ENCODE data around the gene IGFBP2. TPM values are rescaled to one million over a fixed set of nuclear protein-coding genes. Genes with fewer than 3 reads are reported as not detected.

The IGFBP2 gene
- total and polyA plus RNA-seq, 2 of the 13 experiments (the other 11 are each of a cell fraction or from before 2014, with no cell fraction given), result 2.0 to 5.8 TPM

DNA sequence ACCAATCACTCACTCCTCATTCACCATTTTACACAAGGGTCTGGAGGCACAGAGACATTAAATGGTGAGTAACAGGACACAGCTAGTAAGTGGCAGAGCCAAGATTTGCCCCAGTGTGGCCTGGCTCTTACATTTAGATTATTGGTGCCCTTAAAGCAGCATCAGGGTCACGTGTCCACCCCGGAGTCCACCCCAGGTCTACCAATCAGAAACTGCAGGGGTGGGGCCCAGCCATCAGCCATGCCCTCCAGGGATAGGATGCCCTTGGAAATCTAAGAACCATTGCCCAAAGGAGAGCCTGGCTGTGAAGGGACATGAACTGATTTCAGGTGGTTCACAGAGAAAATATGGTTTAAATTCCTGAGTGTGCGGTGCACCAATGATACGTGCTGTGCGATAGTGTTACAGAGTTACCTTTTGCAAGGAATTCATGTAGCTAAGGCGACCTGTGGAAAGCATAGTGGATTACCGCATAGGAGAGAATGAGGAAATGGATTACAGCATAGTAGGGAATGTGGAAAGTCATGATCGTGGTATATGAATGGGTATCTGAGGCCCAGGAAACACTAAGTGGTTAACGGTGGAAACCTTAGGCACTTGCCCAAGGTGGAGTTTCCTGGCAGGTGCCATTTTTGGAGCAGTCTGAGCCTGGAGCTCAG, 44.3 kb downstream of the IGFBP2 start:
- POLR2A ChIA-PET, result no interaction called here
- no peak overlapping the region for H3K4me2 ChIP-seq (ENCODE audit: low read depth, low read length)
- WGBS (ENCODE audit: low lambda C conversion rate), result 57% methylated on average over 9 of the region's 9 CpGs
- in situ Hi-C loops (cut with HindIII; ENCODE audit: extremely low pct_ligation_motif_present, low pct_unique_long_range_greater_than_20kb), result no loop called here
- no peak overlapping the region for H2AFZ ChIP-seq (ENCODE audit: low read length)
- DNase-seq (ENCODE audit: low spot score) (no peak), ATAC-seq (no peak), FAIRE-seq (no peak)
- H3K9me3 ChIP-seq (ENCODE audit: low read length), result no peaks in the 10 kb centered on the region
- no TSS peak for BruUV-seq (replicated peaks)
- H3K27me3 ChIP-seq (ENCODE audit: control insufficient read depth in 1 of 2, insufficient read depth in 2 of 2, low read length in 2 of 2), result peaks cover 6 to 79% of the 10 kb centered on the region in 2 experiments
- CTCF ChIA-PET (ENCODE audit: low intra/inter-chr PET ratio, low total read pairs), result no interaction called here
- H3K27ac ChIP-seq (ENCODE audit: extremely low read length, insufficient read depth, low read length), result no peak overlapping the region
- no peaks in the 10 kb centered on the region for H4K20me1 ChIP-seq (ENCODE audit: insufficient read depth, low read length)
- H3K4me1 ChIP-seq (ENCODE audit: insufficient read depth, low read length), result peaks cover 6% of the 10 kb centered on the region
- no peak overlapping the region for H3K4me3 ChIP-seq (replicated peaks in 1 of 3; ENCODE audit: insufficient read depth in 1 of 3, low read depth in 2 of 3, low read length in 3 of 3)
- intact Hi-C loops (cut with micrococcal nuclease; ENCODE audit: unreplicated experiment), result no loop called here
- no peaks in the 10 kb centered on the region for H3K79me2 ChIP-seq (ENCODE audit: insufficient read depth, low read length)
- H3K9ac ChIP-seq (ENCODE audit: insufficient read depth, low read depth, low read length), result no peak overlapping the region
- no peaks in the 10 kb centered on the region for H3K36me3 ChIP-seq (replicated peaks in 1 of 2; ENCODE audit: control insufficient read depth in 1 of 2, insufficient read depth in 2 of 2, low read length in 2 of 2)
- TF ChIP-seq IKZF5 (CRISPR knock-in tag; IDR thresholded peaks at IDR 0.05) (no peak), ZNF225 (CRISPR knock-in tag; IDR thresholded peaks at IDR 0.05) (no peak), GTF3A (CRISPR knock-in tag; conservative IDR thresholded peaks at IDR 0.05) (no peak), PITX1 (CRISPR knock-in tag; IDR thresholded peaks at IDR 0.05) (no peak), PCBP1 (IDR thresholded peaks at IDR 0.05; ENCODE audit: borderline replicate concordance, low read depth, low read length) (no peak), SMYD3 (CRISPR knock-in tag; IDR thresholded peaks at IDR 0.05) (no peak), SNAPC2 (CRISPR knock-in tag; IDR thresholded peaks at IDR 0.05) (no peak), ZFYVE20 (CRISPR knock-in tag; IDR thresholded peaks at IDR 0.05; ENCODE audit: borderline replicate concordance, low read depth) (no peak)
- TF ChIP-seq, protein P1, sequence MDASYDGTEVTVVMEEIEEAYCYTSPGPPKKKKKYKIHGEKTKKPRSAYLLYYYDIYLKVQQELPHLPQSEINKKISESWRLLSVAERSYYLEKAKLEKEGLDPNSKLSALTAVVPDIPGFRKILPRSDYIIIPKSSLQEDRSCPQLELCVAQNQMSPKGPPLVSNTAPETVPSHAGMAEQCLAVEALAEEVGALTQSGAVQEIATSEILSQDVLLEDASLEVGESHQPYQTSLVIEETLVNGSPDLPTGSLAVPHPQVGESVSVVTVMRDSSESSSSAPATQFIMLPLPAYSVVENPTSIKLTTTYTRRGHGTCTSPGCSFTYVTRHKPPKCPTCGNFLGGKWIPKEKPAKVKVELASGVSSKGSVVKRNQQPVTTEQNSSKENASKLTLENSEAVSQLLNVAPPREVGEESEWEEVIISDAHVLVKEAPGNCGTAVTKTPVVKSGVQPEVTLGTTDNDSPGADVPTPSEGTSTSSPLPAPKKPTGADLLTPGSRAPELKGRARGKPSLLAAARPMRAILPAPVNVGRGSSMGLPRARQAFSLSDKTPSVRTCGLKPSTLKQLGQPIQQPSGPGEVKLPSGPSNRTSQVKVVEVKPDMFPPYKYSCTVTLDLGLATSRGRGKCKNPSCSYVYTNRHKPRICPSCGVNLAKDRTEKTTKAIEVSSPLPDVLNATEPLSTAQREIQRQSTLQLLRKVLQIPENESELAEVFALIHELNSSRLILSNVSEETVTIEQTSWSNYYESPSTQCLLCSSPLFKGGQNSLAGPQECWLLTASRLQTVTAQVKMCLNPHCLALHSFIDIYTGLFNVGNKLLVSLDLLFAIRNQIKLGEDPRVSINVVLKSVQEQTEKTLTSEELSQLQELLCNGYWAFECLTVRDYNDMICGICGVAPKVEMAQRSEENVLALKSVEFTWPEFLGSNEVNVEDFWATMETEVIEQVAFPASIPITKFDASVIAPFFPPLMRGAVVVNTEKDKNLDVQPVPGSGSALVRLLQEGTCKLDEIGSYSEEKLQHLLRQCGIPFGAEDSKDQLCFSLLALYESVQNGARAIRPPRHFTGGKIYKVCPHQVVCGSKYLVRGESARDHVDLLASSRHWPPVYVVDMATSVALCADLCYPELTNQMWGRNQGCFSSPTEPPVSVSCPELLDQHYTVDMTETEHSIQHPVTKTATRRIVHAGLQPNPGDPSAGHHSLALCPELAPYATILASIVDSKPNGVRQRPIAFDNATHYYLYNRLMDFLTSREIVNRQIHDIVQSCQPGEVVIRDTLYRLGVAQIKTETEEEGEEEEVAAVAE (CRISPR knock-in tag; IDR thresholded peaks at IDR 0.05; ENCODE audit: borderline replicate concordance), result no peak
- TF ChIP-seq, protein P2, sequence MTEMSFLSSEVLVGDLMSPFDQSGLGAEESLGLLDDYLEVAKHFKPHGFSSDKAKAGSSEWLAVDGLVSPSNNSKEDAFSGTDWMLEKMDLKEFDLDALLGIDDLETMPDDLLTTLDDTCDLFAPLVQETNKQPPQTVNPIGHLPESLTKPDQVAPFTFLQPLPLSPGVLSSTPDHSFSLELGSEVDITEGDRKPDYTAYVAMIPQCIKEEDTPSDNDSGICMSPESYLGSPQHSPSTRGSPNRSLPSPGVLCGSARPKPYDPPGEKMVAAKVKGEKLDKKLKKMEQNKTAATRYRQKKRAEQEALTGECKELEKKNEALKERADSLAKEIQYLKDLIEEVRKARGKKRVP (CRISPR knock-in tag; IDR thresholded peaks at IDR 0.05), result no peak
- TF ChIP-seq, protein P3, sequence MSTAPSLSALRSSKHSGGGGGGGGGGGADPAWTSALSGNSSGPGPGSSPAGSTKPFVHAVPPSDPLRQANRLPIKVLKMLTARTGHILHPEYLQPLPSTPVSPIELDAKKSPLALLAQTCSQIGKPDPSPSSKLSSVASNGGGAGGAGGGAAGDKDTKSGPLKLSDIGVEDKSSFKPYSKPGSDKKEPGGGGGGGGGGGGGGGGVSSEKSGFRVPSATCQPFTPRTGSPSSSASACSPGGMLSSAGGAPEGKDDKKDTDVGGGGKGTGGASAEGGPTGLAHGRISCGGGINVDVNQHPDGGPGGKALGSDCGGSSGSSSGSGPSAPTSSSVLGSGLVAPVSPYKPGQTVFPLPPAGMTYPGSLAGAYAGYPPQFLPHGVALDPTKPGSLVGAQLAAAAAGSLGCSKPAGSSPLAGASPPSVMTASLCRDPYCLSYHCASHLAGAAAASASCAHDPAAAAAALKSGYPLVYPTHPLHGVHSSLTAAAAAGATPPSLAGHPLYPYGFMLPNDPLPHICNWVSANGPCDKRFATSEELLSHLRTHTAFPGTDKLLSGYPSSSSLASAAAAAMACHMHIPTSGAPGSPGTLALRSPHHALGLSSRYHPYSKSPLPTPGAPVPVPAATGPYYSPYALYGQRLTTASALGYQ (CRISPR knock-in tag; IDR thresholded peaks at IDR 0.05), result no peak
- TF ChIP-seq, protein P4, sequence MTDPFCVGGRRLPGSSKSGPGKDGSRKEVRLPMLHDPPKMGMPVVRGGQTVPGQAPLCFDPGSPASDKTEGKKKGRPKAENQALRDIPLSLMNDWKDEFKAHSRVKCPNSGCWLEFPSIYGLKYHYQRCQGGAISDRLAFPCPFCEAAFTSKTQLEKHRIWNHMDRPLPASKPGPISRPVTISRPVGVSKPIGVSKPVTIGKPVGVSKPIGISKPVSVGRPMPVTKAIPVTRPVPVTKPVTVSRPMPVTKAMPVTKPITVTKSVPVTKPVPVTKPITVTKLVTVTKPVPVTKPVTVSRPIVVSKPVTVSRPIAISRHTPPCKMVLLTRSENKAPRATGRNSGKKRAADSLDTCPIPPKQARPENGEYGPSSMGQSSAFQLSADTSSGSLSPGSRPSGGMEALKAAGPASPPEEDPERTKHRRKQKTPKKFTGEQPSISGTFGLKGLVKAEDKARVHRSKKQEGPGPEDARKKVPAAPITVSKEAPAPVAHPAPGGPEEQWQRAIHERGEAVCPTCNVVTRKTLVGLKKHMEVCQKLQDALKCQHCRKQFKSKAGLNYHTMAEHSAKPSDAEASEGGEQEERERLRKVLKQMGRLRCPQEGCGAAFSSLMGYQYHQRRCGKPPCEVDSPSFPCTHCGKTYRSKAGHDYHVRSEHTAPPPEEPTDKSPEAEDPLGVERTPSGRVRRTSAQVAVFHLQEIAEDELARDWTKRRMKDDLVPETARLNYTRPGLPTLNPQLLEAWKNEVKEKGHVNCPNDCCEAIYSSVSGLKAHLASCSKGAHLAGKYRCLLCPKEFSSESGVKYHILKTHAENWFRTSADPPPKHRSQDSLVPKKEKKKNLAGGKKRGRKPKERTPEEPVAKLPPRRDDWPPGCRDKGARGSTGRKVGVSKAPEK (CRISPR knock-in tag; IDR thresholded peaks at IDR 0.05; ENCODE audit: borderline replicate concordance), result no peak
